RPMI7951 (cell line): ENCODE results near the gene MS4A13. TPM values are rescaled to one million over a fixed set of nuclear protein-coding genes. Genes with fewer than 3 reads are reported as not detected.
"Not testable (repeated sequence)": the region's sequence is repeated elsewhere in the genome, so short reads cannot be mapped to it uniquely, and the experiment has no call there.

Source experiments
- DNase-seq: peaks from one replicate; pipeline ENCODE4 v3.0.0-alpha.2; 2012; ENCODE audit warnings: low read depth
- total RNA-seq: library from RNA; depleted of rRNA; stranded (reverse); fragments of >200 nt; shearing (Covaris generic); gene quantifications from 2 replicates; pipeline ENCODE4 v1.2.3, GENCODE V29; 2014; rRNA removed

The MS4A13 gene
- total RNA-seq, 1 experiment from 2014 or later = not detected

DNA sequence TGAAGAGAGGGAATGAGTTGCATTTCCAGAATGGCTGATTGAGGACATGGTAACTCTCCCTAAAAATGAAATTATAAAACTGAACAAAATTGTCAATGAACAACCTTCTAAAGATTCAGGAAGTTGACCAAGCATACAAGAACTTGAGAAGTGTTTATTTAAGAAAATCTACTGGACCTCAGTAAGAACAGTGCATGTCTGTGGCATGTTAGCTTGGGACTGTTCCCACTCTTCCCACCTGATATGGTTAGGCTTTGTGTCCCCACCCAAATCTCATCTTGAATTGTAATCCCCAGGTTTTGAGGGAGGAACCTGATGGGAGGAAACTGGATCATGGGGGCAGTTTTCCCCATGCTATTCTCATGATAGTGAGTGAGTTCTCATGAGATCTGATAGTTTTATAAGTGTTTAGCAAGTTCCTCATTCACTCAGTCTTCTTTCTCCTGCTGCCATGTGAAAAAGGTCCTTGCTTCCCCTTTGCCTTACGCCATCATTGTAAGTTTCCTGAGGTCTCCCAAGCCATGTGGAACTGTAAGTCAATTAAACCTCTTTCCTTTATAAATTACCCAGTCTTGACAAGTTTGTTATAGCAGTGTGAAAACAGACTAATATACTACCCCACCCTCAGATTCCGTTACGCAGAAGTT, 15.4 kb downstream of the MS4A13 start:
- no peak for DNase-seq

DNA sequence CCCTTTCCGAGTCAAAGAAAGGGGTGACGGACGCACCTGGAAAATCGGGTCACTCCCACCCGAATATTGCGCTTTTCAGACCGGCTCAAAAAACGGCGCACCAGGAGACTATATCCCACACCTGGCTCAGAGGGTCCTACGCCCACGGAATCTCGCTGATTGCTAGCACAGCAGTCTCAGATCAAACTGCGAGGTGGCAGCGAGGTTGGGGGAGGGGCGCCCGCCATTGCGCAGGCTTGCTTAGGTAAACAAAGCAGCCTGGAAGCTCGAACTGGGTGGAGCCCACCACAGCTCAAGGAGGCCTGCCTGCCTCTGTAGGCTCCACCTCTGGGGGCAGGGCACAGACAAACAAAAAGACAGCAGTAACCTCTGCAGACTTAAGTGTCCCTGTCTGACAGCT, 17.2 kb downstream of the MS4A13 start:
- DNase-seq = not testable (repeated sequence)

DNA sequence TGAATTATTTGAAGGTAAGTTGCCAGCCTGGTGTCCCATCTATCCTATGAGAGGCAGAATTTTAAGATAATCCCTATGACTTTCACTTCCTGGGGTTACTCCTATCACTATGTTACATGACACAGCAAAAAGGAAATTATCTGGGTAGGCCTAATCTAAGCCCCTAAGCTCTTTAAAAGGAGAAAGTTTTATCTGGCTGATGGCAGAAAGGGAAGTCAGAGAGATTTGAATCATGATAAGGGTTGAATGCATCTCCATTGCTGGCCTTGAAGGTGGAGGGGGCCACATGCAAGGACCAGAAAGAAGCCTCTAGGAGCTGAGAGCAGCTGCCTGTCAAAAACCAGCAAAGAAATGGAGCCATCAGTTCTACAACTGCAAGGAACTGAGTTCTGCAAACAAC, 23.4 kb downstream of the MS4A13 start:
- not testable (repeated sequence) for DNase-seq

DNA sequence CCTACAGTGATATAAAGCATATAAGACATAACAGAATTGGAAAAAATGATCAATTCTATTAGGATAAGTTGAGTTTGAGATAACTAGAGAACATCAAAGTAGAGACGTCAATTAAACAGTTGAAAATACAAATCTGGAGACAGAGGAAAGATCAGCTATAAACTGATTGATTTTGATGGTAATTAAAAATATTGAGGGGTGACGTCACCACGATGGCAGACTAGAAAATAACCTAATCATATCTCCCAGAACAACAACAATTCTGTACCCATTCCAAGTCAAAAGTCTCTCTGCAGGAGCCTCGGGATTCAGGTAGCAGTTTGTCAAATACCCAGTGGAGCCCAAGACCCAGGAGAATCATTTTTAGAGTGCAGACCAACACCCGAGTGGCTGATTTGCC, 28.9 kb downstream of the MS4A13 start:
- DNase-seq = no peak

- DNase-seq = no peak
Observed at GRCh38 chr11:60561254-60561653, 46.1 kb downstream of the MS4A13 start.

- no peak for DNase-seq
Observed at GRCh38 chr11:60563553-60564235, 48.5 kb downstream of the MS4A13 start.

- no peak for DNase-seq
Observed at GRCh38 chr11:60566776-60567175, 51.6 kb downstream of the MS4A13 start.

DNA sequence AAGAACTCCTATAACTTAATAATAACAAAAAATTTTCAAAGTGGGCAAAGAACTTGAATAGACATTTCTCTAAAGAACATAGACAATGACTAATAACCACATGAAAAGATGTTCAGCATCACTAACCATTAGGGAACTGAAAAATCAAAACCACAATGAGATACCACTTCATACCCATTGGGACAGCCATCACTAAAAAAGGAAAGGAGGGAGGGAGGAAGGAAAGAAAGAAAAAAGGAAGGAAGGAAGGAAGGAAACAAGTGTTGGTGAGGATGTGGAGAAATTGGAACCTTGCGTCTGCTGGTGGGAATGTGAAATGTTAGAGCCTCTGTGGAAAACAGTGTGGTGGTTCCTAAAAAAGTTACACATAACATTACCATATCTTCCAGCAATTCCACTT, 55.8 kb downstream of the MS4A13 start:
- DNase-seq = no peak

GRCh38 chr11:60589611-60590010, 74.4 kb downstream of the MS4A13 start:
- DNase-seq = no peak

Other genes starting within 250 kb of the MS4A13 start
- not detected in 2 replicates for gene MS4A4A, start 234.7 kb upstream of the MS4A13 start, total RNA-seq
- gene MS4A6E, start 188.1 kb upstream of the MS4A13 start, total RNA-seq = not detected in 2 replicates
- gene MS4A7, start 136.9 kb upstream of the MS4A13 start, total RNA-seq = not detected in 2 replicates
- not detected in 2 replicates for gene MS4A14, start 118.9 kb upstream of the MS4A13 start, total RNA-seq
- gene MS4A5, start 85.8 kb upstream of the MS4A13 start, total RNA-seq = not detected in 2 replicates
- gene MS4A1, start 59.5 kb upstream of the MS4A13 start, total RNA-seq = not detected in 2 replicates
- not detected in 2 replicates for gene MS4A12, start 22.6 kb upstream of the MS4A13 start, total RNA-seq
- gene MS4A8, start 184.2 kb downstream of the MS4A13 start, total RNA-seq = not detected in 2 replicates
- not detected in 2 replicates for gene MS4A18, start 209.3 kb downstream of the MS4A13 start, total RNA-seq
- not detected in 2 replicates for gene MS4A15, start 241.5 kb downstream of the MS4A13 start, total RNA-seq